ENCODE results near the gene MAN1C1. TPM values are rescaled to one million over a fixed set of nuclear protein-coding genes. Genes with fewer than 3 reads are reported as not detected.

MAN1C1 gene
- total and polyA plus RNA-seq, 2 donors (not counting 1 experiment from before 2014, with no cell fraction given), result 0.31 to 0.89 TPM

GRCh38 chr1:25671929-25672328, 55.3 kb downstream of the MAN1C1 start:
- Mint-ChIP-seq H3K4me3 (no peak overlapping the region), H3K27ac (no peak overlapping the region), H3K4me1 (peaks cover 11% of the 10 kb centered on the region), H3K27me3 (peaks cover 23% of the 10 kb centered on the region), H3K9me3 (ENCODE audit: insufficient read depth) (no peaks in the 10 kb centered on the region)
- CTCF ChIA-PET, result no interaction called here
- H4K20me1 ChIP-seq (ENCODE audit: control insufficient read depth, insufficient read depth, low read length, poor library complexity, severe bottlenecking), result no peaks in the 10 kb centered on the region
- TF ChIP-seq EZH2 (IDR thresholded peaks at IDR 0.05; ENCODE audit: borderline replicate concordance, insufficient read depth, low read depth, low read length, poor library complexity, severe bottlenecking) (no peak), CTCF (IDR thresholded peaks at IDR 0.05) (no peak)
- H3K4me1 ChIP-seq (ENCODE audit: control insufficient read depth in 2 of 2, insufficient read depth in 2 of 2, low read length in 2 of 2), result peaks cover 8 to 13% of the 10 kb centered on the region in 2 donors
- H3K36me3 ChIP-seq (replicated peaks in 1 of 2; ENCODE audit: control extremely low read depth in 1 of 2, control insufficient read depth in 1 of 2, extremely low read depth in 1 of 2, insufficient read depth in 2 of 2, low read length in 1 of 2), result no peaks in the 10 kb centered on the region
- no peaks in the 10 kb centered on the region for H3K79me2 ChIP-seq (ENCODE audit: control insufficient read depth, insufficient read depth, low read length)
- intact Hi-C loops (cut with micrococcal nuclease), result no loop called here
- POLR2A ChIA-PET, result no interaction called here
- H3K9ac ChIP-seq (ENCODE audit: low read length), result no peak overlapping the region
- H3K27me3 ChIP-seq (replicated peaks in 1 of 4; ENCODE audit: control extremely low read depth in 1 of 4, control insufficient read depth in 3 of 4, insufficient read depth in 4 of 4, low read length in 3 of 4), result no peaks in the 10 kb centered on the region
- no peak for DNase-seq
- H3K9me3 ChIP-seq (ENCODE audit: control extremely low read depth in 1 of 3, control insufficient read depth in 2 of 3, insufficient read depth in 1 of 3, low read length in 2 of 3), result peaks cover 0 to 4% (median 0%) of the 10 kb centered on the region in 3 donors
- no peak overlapping the region for H3K4me3 ChIP-seq (ENCODE audit: control extremely low read depth in 1 of 5, extremely low read depth in 1 of 5, insufficient read depth in 1 of 5, low read depth in 2 of 5, low read length in 4 of 5)
- no peak overlapping the region for H3K4me2 ChIP-seq (replicated peaks; ENCODE audit: low read depth, low read length, poor library complexity, severe bottlenecking)
- WGBS (ENCODE audit: insufficient coverage), result 92% methylated on average over 3 of the region's 3 CpGs
- no peak overlapping the region for H3K27ac ChIP-seq (ENCODE audit: low read length in 2 of 2)
- no peak overlapping the region for H2AFZ ChIP-seq (ENCODE audit: insufficient read depth, low read depth, low read length, poor library complexity, severe bottlenecking)
- no peak for ATAC-seq (ENCODE audit: low read depth)

GRCh38 chr1:25672763-25673409, 56.3 kb downstream of the MAN1C1 start:
- no peak overlapping the region for H3K4me3 Mint-ChIP-seq
- peaks cover 0 to 4% (median 0%) of the 10 kb centered on the region in 3 donors for H3K9me3 ChIP-seq (ENCODE audit: control extremely low read depth in 1 of 3, control insufficient read depth in 2 of 3, insufficient read depth in 1 of 3, low read length in 2 of 3)
- TF ChIP-seq CTCF (IDR thresholded peaks at IDR 0.05) (no peak), EZH2 (IDR thresholded peaks at IDR 0.05; ENCODE audit: borderline replicate concordance, insufficient read depth, low read depth, low read length, poor library complexity, severe bottlenecking) (no peak)
- H4K20me1 ChIP-seq (ENCODE audit: control insufficient read depth, insufficient read depth, low read length, poor library complexity, severe bottlenecking), result no peaks in the 10 kb centered on the region
- ChIA-PET POLR2A (no interaction called here), CTCF (no interaction called here)
- no peak overlapping the region for H3K27ac ChIP-seq (ENCODE audit: low read length in 2 of 2)
- peaks cover 24% of the 10 kb centered on the region for H3K27me3 Mint-ChIP-seq
- no peak overlapping the region for H3K4me2 ChIP-seq (replicated peaks; ENCODE audit: low read depth, low read length, poor library complexity, severe bottlenecking)
- no peak overlapping the region for H3K9ac ChIP-seq (ENCODE audit: low read length)
- H3K9me3 Mint-ChIP-seq (ENCODE audit: insufficient read depth), result no peaks in the 10 kb centered on the region
- no peak for DNase-seq
- H3K27me3 ChIP-seq (replicated peaks in 1 of 4; ENCODE audit: control extremely low read depth in 1 of 4, control insufficient read depth in 3 of 4, insufficient read depth in 4 of 4, low read length in 3 of 4), result no peaks in the 10 kb centered on the region
- ATAC-seq (ENCODE audit: low read depth), result no peak
- H3K79me2 ChIP-seq (ENCODE audit: control insufficient read depth, insufficient read depth, low read length), result no peaks in the 10 kb centered on the region
- intact Hi-C loops (cut with micrococcal nuclease), result no loop called here
- H3K4me3 ChIP-seq (ENCODE audit: control extremely low read depth in 1 of 5, extremely low read depth in 1 of 5, insufficient read depth in 1 of 5, low read depth in 2 of 5, low read length in 4 of 5), result no peak overlapping the region
- no peaks in the 10 kb centered on the region for H3K36me3 ChIP-seq (replicated peaks in 1 of 2; ENCODE audit: control extremely low read depth in 1 of 2, control insufficient read depth in 1 of 2, extremely low read depth in 1 of 2, insufficient read depth in 2 of 2, low read length in 1 of 2)
- 95% methylated on average over 11 of the region's 13 CpGs for WGBS (ENCODE audit: insufficient coverage)
- H3K4me1 ChIP-seq (ENCODE audit: control insufficient read depth in 2 of 2, insufficient read depth in 2 of 2, low read length in 2 of 2), result peaks cover 8 to 13% of the 10 kb centered on the region in 2 donors
- H3K4me1 Mint-ChIP-seq, result peaks cover 11% of the 10 kb centered on the region
- no peak overlapping the region for H2AFZ ChIP-seq (ENCODE audit: insufficient read depth, low read depth, low read length, poor library complexity, severe bottlenecking)
- no peak overlapping the region for H3K27ac Mint-ChIP-seq
